Medulla oblongata (tissue), 1 donor: ENCODE measurements around the gene ZNF280B.
"Not testable (repeated sequence)": the region's sequence is repeated elsewhere in the genome, so short reads cannot be mapped to it uniquely, and the experiment has no call there.

Experiments
- DNase-seq: peaks from one replicate; pipeline ENCODE4 v3.0.0-alpha.2; 2015; ENCODE audit errors: extremely low spot score

ZNF280B gene

DNA sequence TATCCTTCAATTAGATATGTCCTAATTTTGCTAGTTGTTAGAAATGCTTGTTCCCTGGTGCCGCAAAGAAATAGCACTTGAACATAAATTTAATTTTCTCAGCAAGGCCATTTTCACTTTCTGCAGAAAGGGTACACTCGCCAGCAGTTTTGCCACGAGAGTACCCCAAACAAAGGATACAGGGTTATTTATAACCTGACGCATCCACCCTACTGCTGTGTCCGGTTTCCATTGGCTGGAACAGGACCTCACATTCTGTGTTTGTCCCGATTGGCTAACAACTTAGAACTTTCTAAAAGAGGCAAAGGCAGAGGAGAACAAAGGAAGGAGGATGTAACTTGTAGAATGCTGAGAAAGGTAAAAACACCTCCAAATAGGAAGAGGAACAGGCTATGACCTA lies 1.4 kb upstream of the ZNF280B start:
- not testable (repeated sequence) for DNase-seq

DNA sequence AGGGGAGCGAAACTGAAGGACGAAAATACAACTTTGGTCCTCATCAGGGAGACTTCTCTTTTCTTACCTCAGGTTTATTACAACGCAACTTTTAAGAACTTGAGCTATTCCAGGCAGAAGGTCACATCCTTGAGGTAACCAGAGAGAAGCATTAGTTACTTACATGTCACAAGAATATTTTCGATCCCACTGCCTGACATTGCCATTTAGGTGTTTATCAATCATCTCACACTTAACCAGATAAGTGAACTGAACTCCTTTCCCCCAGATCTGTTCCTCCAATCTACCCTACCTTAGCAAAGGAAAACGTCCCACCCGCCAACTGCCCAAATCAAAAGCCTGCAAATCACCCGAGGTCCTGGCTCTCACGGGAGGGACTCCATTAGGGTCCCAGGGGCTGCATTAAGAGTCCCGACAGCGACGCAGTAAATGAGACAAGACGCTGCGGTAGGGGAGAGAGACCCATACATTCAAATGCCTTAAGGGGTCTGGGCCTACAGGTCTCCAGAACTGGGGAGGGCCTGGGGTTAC lies 734 bp downstream of the ZNF280B start:
- DNase-seq: peak; percentile 3

DNA sequence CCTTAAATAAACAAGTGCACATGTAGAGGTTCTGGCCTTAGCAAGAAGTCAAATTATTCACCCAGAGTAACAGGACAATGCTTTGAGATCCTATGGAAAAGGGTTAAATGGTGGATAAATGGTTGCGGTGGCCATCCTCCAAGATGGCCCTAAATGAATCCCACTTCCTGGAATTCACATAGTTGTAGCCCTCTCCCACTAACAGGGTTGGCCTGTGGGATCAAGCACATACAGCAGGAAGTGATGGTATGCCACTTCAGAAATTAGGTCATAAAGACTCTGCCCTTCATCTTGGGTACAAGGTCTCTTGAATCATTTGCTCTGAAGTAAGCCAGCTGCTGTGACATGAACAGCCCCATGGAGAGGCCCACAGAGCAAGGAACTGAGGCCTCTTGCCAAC lies 1.8 kb downstream of the ZNF280B start:
- no peak for DNase-seq

DNA sequence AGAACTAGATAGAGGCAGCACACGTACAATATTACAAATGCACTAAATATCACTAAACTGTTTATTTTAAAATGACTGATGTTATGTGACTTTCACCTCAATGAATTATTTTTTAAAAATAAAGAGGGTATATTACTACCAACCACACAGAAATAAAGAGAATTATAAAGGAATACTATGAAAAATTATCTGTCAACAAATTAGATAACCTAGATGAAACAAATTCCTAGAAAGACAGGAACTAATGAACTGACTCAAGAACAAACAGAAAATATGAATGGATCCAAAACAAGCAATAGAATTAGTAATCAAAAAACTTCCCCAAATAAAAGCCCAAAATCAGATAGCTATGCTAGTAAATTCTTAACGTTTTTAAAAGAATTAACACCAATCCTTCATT lies 10.3 kb downstream of the ZNF280B start:
- DNase-seq: no peak

DNA sequence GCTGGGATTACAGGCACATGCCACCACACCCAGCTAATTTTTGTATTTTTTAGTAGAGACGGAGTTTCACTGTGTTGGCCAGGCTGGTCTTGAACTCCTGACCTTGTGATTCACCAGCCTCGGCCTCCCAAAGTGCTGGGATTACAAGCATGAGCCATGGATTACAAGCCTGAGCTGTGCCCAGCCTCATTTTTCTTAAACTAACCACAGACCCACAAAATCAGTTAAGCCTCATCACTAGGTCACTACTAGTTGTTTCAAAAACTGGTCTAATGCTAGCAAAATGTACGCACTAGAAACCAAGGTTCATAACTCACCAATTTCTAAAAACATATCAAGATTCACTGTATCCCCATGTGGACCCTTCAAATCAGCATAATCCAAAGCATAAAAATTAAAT lies 17.0 kb downstream of the ZNF280B start:
- DNase-seq: not testable (repeated sequence)

DNA sequence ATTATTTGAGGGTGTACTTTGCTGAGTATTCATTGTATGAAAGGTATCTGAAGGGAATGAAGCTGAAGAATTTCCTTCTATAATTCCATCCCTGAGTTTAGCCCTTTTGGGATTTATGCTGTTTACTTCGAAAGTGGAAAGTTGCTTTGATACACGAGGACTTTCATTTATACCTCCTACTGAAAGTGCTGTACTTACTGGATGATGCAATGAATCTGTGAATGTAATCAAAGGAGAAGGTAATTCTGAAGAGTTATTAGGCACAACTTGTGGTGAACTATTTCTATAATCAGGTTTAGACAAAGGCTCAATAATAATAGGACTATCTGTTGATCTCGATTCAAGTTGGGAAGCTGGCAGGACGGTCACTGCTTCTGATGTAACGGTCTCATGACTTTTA lies 19.8 kb downstream of the ZNF280B start:
- no peak for DNase-seq

DNA sequence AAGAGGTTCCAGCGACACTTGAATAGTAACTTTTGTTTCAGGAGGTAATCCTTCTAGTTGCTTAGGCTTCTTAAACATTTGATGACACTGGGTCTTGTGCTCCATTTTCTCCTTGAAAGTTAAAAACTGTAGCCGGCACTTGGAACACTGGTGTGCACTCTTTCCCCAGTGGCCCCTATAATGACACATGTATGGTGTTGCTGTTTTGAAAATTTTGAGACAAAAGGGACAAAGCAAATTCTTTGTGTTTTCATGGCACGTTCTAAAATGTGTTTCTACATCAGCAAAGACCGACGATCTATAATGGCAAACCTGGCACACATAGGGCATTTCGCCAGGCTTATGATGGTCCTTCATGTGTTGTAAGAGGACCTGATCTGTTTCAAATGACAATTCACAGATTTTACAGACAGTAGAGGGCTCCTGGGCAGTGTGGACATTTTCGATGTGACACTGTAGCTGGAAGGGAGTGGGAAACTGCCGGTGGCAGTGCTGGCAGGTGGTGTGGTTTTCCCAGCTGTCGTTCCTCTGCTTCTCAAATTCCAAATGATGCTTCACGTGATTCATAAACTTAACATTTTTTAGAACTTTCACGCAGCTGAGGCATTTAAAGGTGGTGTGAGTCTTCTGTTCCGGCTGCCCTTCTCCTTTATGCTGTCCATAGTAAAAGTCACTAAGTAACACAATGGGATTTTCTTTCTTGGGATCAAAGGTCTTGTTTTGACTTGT lies 20.5 kb downstream of the ZNF280B start:
- no peak for DNase-seq

DNA sequence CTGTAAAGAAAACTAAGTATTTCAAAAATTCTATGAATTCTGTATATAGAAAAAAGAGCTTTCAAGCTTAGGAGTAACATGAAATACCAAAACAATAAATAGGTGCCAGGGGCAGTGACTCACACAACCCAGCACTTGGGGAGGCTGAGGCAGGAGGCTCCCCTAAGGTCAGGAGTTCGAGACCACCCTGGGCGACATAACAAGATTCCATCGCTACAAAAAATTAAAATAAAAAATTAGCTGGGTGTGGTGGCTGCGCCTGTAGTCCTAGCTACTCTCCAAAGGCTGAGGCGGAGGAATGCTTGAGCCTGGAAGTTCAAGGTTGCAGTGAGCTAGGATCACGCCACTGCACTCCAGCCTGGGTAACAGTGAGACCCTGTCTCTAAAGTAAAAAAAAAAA lies 21.5 kb downstream of the ZNF280B start:
- no peak for DNase-seq

DNA sequence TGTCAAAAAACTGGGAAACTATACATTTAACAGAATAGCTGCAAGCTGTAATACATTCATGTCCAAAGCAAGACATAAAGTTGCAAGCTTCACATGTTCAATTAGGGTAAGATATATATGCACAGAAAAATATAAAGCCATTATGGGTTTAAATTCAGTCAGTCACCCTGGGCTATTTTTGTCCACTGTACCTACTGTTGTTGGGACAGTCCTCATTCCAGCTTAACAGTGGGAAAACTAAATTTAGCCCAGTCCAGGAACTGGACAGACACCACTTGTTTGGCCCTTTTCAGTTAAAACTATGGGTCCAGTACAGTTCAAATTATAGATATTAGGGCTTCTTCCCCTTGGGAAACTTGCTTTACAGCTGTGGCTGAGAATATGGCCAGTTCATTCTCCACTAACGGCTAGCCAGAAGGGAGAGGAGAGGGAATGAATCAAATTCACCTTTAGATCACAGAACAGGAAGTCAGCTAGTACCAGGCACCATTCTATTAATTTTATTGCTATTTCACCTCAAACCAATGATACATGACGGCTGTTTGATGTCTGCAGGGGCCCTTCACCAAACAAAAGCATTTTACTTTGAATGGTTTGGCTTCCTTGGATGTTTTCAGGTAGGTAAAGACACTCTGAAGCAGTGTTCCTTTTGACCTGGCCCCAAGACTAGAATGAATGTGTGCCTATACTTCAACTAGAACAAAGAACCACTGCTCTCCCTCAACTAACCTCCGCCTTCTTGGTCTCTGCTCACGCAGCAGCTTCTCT lies 22.2 kb downstream of the ZNF280B start:
- no peak for DNase-seq

DNA sequence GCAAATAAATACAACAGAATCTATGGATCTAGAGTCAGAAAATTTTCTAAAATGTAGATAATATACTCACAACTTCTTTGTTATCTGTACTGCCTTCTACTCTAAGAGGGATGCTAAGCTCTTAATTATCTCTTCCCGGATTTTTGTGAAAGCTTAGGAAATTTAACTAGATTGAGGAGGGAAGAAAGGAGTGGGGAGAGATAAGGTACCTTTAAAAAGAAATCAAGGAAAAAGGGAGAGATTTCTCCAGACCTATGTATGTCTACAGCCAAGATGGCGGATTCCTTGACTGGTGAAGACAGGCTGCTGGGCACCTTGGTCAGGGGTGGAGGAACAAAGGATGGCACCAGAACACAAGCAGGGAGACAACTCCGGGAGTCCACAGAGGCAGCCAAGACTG lies 23.0 kb downstream of the ZNF280B start:
- DNase-seq: no peak

DNA sequence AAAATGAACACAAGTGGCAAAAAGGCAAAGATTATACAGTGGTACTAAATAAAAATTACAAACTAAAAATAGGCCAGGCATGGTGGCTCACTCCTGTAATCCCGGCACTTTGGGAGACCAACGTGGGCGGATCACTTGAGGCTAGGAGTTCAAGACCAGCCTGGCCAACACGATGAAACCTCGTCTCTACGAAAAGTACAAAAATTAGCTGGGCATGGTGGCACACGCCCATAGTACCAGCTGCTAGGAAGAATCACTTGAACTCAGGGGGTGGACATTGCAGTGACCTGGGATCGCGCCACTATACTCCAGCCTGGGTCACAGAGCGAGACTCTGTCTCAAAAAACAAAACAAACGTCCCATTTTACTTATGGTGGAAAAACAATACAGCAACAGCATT lies 24.5 kb downstream of the ZNF280B start:
- DNase-seq: no peak

DNA sequence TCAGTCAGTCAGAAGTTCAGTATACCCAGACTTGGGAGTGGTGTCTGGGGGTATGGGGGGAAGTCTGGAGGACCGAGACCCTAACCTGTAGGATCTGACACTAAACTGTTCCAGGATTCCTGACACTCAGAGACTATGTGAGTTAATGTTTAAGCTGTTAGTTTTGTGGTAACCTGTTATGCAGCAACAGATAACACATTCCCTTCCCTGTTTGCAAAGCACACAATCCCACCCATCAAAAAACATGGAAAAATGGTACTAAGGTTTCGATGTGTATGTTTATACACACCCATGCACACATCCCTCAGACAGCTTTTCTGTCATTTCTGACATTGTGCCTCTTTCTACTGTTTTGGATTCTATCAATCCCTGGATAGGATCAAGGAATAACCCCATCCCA lies 27.6 kb downstream of the ZNF280B start:
- DNase-seq: no peak

DNA sequence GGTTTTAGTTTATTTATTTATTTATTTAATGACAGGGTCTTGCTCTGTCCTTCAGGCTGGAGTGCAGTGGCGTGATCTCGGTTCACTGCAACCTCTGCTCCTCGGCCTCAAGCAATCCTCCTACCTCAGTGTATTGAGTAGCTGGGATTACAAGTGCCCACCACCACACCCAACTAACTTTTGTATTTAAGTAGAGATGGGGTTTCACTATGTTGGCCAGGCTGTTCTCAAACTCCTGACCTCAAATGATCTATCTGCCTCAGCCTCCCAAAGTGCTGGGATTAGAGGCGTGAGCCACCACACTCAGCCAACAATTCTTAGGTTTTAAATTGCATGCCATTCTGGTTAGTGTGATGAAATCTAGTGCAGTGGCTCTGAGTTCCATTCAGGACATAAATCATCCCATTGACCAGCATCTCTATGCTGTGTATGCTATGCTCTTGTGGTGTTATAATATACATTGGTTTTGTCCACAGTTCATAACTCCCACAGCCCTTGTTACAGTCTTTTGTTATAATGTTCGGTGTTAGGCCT lies 28.5 kb downstream of the ZNF280B start:
- no peak for DNase-seq

DNA sequence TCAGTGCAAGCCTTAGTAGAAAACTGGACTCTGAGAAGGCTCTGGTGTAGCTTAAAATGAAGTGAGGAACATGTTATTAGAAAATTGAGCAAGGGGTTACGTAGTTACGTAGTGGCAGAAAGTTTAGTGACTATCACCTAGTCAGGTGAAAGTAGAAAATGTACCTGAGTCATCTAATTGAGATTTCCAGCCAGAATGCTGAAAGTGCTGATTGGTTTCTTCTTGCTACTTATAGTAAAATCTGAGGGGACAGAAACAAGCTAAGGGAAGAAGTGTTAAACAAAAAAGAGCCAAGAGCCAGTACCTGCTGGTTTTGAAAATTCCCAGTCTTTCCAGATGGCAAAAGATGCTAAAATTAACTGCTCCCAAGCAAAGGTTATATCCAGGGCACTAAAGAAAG lies 29.4 kb downstream of the ZNF280B start:
- no peak for DNase-seq

DNA sequence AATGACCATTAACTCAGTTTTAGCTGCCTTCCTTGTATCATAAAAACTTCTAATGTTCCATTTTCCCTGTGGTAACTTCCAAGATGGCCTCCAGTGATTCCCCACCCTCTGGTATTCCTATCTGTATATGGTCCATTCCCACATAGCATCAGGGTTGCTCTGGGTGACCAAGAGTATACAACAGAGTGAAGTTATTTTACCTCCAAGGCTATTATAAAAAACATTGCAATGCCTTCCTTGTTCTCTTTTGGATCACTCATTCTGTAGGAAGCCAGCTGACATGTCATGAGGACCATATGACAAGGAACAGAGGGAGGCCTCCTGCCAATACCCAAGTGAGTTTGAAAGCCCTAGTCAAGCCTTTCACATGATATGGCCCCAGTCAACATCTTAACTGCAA lies 30.1 kb downstream of the ZNF280B start:
- DNase-seq: no peak

DNA sequence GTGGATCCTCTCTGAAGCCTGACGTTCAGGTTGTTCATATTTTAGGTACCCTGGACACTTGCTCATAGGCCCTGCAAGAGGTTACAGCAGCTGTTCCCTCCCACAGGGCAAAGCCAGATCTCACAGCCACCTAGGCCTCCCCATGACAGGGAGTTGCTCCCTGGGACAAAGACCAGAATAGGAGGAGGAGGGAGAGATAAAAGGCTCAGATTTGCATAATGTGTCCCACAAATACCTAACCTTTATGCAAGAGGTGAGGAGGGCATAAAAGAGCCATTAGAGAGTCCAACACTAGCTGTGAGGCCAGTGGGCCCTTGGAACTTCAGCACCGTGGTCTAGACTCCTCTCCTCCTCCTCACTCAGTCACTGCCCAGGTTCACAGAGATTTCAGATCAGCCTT lies 33.8 kb downstream of the ZNF280B start:
- no peak for DNase-seq

DNA sequence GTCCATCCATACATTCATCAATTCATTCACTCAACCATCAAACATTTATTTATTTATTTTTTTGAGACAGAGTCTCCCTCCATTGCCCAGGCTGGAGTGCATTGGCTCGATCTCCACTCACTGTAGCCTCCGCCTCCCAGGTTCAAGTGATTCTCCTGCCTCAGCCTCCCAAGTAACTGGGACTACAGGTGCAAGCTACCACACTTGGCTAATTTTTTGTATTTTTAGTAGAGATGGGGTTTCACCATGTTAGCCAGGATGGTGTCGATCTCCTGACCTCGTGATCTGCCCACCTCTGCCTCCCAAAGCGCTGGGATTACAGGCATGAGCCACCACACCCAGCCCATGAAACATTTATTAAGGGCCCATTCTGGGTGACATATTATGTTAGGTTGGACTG lies 37.4 kb downstream of the ZNF280B start:
- not testable (repeated sequence) for DNase-seq

DNA sequence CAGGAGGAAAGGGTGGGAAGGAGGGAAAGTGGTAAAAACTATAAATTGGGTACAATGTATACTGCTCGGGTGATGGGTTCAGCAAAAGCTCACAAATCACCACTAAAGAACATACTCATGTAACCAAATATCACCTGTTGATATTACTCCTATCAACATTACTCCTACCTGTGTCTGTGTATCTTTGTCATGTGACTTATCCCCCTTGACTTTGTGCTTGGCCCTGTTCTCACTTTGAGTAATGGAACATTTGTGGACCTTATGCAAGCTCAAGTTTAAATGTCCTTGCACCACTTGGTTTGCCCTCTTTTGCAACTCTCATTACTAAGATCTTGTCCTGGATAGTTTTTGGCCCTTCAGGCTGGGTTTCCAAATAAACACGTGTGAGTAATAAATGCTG lies 39.0 kb downstream of the ZNF280B start:
- DNase-seq: no peak

DNA sequence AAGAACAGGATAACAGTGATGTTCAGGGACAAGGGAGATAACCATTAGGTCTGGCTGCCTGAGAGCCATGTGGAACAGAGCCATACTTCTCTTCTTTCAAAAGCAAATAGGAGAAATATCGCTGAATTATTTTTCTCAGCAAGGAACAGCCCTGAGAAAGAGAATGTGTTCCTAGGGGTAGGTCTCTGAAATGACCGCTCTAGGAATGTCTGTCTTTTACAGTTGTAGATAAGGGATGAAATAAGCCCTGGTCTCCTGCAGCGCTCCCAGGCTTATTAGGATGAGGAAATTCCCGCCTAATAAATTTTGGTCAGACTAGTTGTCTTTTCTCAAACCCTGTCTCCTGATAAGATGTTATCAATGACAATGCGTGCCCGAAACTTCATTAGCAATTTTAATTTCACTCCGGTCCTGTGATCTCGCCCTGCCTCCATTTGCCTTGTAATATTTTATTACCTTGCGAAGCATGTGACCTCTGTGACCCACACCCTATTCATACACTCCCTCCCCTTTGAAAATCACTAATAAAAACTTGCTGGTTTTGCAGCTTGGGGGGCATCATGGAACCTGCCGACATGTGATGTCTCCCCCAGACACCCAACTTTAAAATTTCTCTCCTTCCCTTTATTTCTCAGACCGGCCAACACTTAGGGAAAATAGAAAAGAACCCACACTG lies 39.6 kb downstream of the ZNF280B start:
- DNase-seq: not testable (repeated sequence)

DNA sequence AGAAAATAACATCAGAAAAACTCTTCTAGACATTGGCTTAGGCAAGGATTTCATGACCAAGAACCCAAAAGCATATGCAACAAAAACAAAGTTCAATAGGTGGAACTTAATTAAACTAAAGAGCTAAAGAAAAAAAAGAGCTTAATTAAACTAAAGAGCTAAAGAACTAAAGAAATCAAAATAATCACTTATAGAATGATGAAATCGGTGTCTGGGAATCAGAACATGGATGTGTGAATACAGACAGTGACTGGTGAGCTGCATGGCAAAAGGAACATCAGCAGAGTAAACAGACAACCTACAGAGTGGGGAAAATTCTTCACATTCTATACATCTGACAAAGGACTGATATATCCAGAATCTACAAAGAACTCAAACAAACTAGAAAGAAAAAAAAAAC lies 41.4 kb downstream of the ZNF280B start:
- DNase-seq: no peak

DNA sequence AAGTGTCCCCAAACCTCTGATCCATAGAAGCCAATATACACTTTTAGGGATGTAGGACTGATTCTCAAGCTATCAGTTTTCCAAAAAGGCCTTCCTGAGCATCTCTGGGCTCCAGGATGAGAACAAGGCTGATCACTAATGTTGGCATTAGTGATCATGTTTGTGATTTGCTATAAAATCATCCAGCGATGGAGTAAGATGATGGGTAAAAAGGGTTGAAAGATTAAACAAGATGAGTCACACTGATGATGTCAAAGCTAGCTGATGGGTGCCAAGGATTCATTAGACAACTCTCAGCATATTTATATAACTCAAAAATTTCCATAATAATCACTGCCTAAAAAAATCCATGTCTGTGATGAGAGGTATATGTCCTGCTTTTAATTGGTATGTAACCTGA lies 42.8 kb downstream of the ZNF280B start:
- no peak for DNase-seq

DNA sequence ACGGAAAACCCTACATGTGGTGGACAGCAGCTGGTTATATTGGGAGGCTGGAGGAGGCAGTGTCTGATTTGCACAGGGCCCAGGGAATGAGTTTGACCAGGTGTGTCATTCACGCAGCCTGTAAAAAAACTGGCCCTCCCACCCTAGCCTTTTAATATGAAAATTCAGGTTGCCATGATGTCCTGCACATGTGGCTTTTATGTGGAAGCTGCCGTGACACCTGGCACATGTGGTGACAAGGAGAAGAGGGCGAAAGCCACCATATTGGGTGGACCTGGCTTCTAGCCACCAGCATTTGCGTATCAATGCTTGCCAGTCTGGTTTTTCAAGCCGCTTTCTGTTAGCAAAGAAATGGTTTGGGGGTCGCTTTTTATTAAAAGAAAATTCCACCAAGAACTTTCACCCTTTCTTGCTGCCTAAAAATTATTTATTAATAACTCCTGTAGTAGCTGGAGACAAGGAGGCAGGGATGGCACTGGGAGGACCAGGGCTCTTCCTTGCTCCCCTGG lies 43.4 kb downstream of the ZNF280B start:
- DNase-seq: no peak
